GM18870 (cell line): ENCODE measurements around the gene MDH2.
"Not testable (repeated sequence)": the region's sequence is repeated elsewhere in the genome, so short reads cannot be mapped to it uniquely, and the experiment has no call there.

Source experiments
- ATAC-seq: cut with Tn5 transposase; IDR thresholded peaks from one replicate; pipeline ENCODE4 v1.9.1; 2021; ENCODE audit warnings: moderate library complexity; ENCODE audit not compliant: unreplicated experiment

Gene MDH2

DNA sequence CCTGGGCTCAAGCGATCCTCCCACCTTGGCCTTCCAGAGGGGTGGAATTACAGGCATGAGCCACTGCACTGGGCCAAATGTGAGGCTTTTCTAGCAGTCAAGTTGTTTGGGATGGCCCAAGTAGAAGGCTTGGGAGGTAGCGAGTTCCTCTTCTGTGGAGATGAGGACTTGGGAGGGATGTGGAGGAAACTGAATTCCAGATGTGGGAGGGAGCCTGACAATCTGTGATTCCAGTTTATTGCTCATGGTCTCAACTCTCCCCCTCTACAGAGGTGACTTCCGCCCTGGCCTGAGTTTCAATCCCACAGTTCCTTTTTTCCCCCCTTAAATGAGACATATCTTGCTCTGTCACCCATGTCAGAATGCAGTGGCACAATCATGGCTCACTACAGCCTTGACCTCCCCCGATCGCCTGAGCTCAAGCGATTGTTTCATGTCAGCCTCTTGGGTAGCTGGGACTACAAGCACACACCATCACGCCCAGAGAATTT lies 3.5 kb upstream of the MDH2 start:
- ATAC-seq, result no peak

DNA sequence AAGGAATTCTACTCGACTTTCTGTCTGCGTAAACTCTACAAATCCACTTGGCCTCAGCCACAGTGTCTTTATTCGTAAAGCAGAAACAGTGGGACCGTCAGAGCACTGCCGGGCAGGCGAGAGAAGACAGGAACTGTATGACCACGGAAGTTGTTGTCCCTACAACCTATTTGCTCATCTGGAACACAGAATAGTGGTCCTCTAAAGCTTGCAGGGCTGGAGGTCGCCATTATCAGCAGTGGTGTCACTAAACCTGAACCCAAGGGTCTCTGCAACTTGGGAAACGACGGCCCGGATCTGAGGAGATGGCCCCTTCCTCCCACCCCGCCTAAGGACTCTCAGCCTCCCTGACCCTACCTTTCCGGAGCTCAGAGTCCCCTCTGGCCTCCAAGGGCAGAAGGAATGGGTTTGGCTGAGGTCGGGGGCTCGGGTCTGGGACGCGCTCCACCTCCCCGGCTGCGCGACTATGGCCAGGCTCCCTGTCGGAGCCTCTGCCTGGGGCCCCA lies 548 bp upstream of the MDH2 start:
- peak; percentile 7 for ATAC-seq

DNA sequence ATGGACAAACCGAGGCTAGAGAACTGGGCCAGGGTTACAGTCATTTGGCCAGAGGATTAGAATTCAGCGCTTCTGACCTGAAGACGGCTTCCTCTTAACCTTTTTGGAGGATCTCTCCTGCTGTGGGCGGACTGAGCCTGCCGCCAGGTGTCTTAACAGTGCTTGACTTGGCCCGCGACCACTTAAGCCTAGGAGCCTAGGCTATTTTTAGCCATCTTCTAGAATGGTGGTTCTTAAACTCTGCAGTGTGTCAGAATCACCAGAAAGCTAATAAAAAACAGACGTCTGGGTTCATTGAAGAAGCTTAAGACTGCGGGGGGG lies 722 bp downstream of the MDH2 start:
- ATAC-seq, result no peak

DNA sequence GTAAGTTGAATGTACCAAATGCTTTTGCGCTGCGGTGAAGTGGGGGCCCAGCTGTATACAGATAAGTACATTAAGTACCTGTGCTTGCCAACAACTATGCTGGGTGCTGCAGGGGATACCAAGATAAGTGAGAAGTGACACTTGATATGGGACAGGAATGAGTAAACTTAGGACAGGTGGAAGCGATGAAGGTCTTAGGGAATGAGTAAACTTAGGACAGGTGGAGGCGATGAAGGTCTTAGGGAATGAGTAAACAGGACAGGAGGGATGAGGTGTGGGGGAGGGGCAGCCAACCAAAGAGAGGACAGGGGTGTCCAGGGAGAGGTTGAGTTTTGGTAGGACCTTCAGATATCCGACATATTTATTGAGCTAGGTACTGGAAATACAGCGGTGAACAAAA lies 1.4 kb downstream of the MDH2 start:
- ATAC-seq, result no peak

DNA sequence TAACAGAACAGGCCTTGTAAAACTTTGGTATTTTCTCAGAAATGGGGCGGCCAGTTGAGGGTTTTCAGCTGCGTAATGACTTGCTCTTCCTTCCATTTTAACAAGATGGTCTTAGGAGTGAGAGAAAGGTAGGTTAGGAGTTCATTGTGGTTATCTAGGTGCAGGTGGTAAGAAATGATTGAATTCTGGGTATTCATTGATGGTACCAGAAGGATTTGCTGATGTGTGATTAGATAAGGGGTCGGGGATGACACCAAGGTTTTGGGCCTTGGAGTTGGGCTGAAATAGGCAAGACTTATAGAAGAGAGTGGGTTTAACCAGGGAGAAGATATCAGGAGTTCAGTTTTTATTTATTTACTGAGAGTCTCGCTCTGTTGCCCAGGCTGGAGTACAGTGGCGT lies 2.6 kb downstream of the MDH2 start:
- ATAC-seq, result no peak

DNA sequence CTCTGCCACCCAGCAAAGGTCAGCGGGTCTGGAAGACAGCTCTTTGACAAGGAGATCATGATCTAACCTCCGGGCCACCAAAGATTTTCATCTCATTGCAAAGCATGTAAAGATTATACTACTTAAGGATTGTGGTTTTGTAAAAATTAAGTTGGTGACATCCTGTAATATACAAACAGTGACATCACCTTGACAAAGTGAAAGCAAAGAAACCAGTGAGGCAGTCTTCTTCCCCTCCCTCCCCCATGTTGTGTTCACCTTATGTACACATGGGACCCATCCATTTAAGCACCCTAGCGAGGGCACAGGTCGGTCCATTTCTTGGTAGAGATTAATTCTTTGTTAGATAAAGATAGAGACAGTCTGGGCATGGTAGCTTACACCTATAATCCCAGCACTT lies 3.9 kb downstream of the MDH2 start:
- no peak for ATAC-seq

DNA sequence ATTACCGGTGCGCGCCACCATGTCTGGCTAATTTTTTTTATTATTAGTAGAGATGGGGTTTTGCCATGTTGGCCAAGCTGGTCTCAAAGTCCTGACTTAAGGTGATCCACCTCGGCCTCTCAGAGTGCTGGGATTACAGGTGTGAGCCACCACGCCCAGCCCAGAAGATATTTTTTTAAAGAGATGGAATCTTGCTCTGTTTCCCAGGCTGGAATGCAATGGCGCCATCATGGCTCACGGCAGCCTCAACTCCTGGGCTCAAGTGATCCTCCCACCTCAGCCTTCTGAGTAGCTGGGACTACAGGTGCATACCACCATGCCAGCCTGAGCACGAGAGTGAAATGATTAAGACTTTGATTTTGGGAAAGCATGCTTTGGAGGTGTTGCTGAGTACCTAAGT lies 4.8 kb downstream of the MDH2 start:
- ATAC-seq, result not testable (repeated sequence)

DNA sequence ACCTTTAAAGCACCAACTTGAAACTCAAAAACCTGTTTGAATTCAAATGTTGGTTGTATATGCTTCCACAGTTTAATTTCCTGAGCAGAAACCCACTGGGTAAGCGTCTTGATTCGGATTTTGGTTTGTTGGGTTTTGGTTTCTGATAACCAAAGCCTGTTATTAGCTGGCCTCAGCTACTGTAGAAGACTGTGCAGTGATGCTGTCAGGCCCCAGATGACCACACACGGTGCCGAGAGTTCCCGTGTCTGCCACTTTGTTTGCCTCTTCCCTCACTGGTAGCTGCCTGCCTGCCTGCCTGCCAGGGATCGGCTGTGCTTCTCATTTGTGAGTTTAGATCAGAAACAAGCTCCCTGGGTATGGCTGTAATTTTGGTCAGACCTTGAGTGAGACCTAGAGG lies 5.6 kb downstream of the MDH2 start:
- no peak for ATAC-seq

DNA sequence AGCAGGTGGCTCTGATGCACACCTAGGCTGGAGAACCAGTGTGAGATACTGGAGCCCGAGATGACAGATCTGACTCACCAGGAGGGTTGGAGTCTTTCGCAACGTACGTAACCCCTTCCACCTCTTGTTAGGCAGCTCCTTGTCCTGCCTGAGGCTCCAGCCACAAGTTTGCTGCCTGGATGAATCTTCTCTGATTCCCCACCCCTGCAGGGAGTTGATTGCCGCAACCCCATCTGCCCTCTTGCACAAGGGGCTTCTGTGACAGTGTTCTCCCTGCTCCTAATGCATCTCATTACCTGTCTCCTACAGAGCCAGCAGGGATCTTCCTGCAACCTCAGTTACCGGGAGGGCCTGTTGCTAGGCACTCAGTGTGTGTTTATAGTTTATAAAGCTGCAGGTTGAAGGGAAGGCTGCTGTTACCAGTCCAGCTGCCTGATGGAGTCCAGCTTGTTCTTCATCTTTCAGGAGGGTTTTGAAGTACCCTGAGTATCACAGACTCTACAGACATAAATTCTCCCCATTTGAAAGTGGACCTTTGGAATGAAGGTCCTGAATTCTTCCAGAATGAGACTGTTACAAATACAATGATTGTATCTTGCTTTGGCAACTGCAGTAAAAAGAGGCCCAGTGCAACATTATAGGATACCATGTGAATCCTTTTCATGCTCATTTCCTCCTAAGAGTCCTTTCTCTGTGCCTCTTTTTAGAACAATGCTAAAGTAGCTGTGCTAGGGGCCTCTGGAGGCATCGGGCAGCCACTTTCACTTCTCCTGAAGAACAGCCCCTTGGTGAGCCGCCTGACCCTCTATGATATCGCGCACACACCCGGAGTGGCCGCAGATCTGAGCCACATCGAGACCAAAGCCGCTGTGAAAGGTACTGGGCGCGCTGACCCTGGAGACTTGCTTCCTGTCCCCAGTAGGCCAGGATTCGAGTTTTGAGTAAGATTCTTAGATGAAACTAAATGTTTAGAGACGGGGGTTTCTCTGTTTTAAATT lies 6.5 kb downstream of the MDH2 start:
- ATAC-seq, result no peak

DNA sequence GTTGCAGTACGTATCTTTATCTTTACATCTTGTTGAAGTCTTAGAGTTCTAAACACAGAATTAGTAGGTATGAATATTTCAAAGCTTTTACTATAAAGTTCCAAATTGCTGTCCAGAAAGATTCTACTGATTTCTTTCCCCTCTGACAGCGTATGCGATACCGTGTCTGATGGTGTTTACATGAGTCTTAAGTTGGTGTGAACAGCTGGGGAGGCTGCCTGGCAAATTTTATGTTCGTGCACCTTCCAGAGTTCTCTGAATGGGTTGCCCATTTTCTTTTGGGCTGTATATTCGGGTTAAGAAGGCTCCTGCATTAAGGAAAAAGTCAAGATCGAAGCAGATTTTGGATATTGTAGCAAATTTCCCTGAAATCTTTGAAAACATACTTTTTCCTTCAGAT lies 8.3 kb downstream of the MDH2 start:
- no peak for ATAC-seq

DNA sequence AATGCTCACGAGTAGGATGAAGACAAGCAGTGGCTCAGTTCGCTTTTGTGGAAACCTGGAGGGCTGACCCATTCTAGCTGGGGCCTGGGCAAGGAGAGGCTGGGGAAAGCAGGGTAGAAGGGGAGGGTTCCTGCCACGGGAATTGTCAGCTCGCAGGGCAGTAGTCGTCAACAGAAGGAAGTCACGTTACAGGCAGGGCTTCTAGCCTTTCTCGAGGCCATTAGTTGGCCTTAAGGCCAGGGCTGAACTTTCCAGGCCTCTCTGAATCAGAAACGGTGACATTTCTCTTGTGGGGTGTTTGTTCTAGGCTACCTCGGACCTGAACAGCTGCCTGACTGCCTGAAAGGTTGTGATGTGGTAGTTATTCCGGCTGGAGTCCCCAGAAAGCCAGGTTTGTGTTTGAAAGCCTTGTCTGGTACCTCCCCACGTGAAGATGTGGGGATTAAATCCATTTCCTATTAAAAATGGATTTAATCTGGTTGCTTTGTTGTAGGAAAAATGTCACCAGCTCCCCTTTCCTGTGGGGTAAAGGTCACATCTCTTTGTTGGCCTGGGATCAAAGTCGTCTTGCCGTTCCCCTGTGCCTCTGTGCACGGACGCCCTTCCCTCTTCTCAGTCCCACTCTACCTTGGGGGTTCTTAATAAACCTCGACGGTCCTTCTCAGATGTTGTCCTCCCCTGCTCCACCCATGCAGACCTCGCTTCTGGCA lies 9.4 kb downstream of the MDH2 start:
- no peak for ATAC-seq

DNA sequence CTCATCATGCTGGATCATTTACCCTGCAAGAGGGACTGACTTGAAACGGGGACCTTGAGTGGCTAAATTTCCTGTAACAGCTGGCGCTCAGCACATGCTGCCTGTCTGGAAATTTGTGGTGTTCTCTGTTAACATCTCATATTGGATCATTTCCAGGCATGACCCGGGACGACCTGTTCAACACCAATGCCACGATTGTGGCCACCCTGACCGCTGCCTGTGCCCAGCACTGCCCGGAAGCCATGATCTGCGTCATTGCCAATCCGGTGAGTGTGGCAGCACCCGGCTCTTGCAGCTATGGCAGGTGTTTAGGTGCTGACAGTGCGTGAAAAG lies 9.9 kb downstream of the MDH2 start:
- no peak for ATAC-seq

DNA sequence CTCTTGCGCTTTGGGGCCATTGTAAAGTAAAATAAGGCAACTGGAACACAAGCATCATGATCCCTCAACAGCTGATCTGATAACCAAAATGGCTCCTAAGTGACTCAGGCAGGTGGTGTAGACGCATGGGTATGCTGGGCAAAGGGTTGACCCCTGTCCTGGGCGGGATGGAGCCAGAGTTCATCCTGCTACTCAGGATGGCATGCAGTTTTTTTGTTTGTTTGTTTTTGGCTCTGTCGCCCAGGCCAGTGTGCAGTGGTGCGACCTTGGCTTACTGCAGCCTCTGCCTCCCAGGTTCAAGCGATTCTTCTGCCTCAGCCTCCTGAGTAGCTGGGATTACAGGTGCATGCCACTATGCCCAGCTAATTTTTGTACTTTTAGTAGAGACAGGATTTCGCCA lies 10.8 kb downstream of the MDH2 start:
- ATAC-seq, result not testable (repeated sequence)

DNA sequence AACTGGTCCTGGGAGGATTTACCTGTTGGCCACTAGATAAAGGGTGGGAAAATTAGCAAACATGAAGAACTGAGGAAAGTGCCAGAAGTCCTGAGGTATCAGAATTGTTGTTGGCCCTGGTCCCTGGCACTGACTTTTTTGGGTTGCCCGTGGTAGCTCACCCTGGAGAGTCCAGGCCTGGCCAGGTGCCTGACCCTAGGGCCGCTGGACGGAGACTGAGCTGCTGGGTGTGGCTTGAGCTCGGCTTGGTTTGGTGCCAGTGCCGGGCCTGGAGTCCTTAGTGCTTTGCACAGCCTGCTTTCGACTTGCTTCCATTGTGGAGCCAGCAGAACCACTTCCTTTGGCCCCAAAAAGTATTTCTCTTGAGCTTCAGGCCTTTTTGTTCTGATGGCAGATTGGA lies 12.9 kb downstream of the MDH2 start:
- no peak for ATAC-seq

DNA sequence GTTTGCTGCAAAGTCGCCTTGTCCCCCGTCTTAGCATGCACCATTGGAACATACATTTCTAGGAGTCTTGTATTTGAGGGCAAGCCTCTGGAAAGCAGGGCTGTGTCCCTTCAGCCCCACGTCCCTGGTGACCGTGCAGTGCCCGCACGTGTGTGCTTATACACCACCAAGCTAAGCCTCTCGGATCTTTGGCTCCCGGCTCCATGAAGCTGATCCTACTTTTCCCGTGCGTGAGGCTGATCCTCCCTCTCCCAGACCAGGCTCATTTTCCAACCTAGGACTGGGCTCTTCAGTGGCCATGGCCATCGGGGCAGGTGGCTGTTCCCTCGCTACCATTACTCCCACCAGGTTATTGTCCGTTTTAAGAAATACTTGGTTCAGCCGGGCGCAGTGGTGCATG lies 14.3 kb downstream of the MDH2 start:
- ATAC-seq, result no peak

DNA sequence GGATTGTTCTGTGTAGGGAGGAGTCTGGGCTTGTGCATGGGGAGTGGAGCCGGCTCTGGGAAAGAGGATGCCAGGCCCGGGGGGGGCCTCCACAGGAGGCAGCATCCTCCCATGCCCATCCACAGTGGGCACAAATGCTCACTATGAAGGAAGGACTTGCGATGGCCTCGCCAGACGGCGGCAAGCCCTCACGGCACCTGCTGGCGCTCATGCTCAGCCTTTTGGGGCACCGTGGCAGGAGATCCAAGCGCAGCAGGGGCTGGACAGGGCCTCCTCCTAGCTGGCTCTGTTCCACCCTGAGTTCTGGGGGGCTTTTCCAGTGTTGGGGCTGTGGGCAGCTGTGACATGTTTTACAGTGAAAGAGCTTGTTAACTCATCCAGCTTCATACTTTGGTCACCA lies 15.2 kb downstream of the MDH2 start:
- no peak for ATAC-seq

DNA sequence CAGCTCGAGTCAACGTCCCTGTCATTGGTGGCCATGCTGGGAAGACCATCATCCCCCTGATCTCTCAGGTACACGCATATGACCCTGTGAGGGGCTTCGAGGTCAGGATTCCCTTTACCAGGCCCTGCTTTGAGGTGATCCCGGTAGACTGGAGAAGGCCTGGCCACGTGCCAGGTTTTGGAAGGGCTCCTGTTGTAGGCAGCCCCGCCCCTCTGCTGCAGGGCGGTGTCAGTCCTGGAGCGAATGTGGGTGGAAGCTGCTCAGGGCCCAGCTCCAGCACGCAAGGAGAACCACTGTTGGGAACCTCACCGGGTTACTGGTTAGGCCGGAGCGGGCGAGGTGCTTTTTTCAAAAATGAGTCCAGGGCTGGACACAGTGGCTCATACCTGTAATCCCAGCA lies 15.6 kb downstream of the MDH2 start:
- ATAC-seq, result no peak

DNA sequence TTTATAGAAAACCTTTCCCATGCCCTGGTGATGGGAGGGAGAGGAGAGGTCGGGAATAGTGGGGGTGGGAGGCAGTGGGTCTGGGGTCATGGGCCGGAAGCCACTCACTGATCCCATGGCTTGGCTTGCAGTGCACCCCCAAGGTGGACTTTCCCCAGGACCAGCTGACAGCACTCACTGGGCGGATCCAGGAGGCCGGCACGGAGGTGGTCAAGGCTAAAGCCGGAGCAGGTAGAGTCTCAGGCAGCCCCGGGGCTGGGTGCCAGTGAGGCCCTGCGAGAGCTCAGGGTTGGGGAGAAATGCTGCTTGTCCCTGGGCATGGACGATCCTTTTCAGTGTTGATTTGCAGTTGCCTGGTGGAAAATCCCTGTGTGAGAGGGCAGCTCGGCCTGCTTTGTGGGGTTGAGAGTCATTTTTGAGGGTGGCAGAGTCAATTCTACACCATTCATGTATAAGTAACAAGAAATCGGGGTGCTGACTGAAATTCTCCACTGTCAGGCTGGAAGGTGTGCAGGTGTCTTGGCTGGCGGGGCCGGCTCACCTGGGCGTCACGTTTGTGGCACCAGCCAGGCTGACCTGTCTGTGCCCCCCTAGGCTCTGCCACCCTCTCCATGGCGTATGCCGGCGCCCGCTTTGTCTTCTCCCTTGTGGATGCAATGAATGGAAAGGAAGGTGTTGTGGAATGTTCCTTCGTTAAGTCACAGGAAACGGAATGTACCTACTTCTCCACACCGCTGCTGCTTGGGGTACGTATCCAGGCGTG lies 16.5 kb downstream of the MDH2 start:
- no peak for ATAC-seq

DNA sequence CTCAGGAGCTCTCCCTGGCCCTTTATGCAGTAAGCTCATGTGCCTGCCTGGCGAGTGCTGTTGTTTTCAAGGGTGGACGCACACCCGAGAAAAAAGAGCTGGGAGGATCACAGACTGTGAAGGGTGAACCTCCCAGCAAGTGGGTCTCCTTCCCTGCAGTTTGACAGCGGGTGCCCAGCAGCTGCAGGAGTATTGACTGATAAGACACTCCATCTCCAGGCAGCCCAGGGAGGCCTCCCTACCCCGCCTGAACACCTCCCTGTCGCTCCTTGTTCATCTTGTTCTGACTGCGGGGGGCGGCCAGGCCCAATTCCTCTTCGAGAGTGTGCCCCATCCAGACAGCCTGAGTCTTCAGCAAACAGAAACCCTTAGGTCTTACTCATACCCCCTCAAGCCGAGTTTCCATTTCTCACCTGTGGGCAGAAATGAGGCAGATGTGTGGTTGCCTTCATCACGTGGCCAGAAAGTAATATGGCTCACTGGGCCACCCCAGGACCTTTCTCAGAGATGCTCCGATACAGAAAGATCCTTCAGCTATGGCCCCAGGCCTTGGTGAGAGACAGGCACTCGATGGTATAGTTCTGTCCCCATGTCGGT lies 17.2 kb downstream of the MDH2 start:
- no peak for ATAC-seq

DNA sequence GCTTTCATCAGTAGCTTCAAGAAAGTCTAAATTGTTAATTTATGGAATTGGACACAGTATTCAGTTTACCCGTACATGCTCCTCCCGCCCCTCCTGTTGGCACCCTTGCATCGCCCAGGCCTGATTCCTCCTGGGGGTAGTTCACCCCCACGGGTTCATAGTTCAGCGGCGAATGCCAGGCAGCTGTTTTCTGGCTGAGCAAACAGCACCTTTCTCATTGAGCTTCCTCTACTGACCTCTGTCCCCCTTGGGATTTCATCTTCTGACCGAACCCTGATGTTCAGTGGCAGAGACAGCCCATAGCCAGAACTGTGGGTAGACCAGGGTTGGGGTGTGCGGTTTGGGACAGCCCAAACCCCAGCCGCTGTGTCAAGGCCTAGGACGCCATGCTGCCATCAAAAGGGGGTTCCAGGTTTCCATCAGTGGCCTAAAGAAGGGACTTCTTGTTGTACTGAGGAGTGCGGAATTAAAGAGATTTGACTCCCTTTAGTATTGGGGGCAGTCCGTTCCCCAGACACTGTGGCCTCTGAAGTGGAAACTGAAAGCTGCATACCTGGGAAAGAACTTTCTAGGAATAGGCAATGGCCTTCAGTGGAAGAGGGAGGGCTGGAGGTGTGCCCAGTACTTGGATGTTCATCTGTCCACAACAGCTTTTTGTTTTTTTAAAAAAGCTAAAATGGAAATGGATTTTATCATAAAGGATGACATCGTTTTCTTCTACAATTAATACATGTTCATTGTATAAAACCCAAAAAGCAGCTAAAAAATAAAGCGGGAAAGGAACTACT lies 19.0 kb downstream of the MDH2 start:
- no peak for ATAC-seq
